Measurements from ENCODE around the gene CXorf65.

DNA sequence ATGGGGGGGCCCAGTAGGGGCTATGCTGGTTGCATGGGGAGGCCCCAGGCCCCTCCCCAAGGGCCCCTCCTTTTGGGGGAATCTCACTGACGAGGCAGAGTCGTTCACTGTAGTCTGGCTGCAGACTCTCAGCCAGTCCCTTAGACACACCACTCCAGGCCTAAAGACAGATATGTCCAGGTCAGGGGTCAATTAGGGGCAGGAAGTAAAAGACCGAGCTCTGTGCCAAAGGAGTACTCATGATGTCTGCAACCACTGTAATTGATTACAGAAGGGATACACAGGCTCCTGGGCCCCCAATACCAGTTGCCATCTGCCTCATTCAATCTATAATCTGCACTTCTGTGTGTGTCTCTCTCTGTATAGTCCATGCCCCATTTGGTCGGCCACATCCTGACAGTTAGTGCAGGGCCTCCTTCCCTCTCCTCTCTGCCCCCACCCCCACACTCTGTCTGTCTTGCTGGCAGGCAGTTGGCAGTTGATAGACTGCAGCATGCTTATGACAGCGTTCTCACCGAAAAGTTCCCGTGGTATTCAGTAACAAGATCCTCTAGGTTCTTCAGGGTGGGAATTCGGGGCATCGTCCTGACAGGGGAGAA lies 1.3 kb upstream of the CXorf65 start:
- TF ChIP-seq, protein P1, sequence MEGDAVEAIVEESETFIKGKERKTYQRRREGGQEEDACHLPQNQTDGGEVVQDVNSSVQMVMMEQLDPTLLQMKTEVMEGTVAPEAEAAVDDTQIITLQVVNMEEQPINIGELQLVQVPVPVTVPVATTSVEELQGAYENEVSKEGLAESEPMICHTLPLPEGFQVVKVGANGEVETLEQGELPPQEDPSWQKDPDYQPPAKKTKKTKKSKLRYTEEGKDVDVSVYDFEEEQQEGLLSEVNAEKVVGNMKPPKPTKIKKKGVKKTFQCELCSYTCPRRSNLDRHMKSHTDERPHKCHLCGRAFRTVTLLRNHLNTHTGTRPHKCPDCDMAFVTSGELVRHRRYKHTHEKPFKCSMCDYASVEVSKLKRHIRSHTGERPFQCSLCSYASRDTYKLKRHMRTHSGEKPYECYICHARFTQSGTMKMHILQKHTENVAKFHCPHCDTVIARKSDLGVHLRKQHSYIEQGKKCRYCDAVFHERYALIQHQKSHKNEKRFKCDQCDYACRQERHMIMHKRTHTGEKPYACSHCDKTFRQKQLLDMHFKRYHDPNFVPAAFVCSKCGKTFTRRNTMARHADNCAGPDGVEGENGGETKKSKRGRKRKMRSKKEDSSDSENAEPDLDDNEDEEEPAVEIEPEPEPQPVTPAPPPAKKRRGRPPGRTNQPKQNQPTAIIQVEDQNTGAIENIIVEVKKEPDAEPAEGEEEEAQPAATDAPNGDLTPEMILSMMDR (IDR thresholded peaks at IDR 0.05; ENCODE audit: low read length) = no peak
- TF ChIP-seq EZH2 (IDR thresholded peaks at IDR 0.05; ENCODE audit: borderline replicate concordance, low read length) = no peak
